Gastroesophageal sphincter (tissue), 3 donors: Measurements from ENCODE around the gene LTN1.

Experiments used
- EP300 ChIP-seq: sonication (generic); formaldehyde crosslinking; IDR thresholded peaks from one replicate; pipeline ENCODE4 v1.6.1; 2017; ENCODE audit warnings: antibody characterized with exemption, mild to moderate bottlenecking
- POLR2A ChIP-seq, 2 donors: fragments of 450-650 bp; IDR thresholded peaks; one replicate each; pipeline ENCODE4 v1.6.1; 2017; ENCODE audit warnings: antibody characterized with exemption in 2 of 2, mild to moderate bottlenecking in 2 of 2, moderate library complexity in 1 of 2
- POLR2AphosphoS5 ChIP-seq: sonication (generic); formaldehyde crosslinking; IDR thresholded peaks from one replicate; pipeline ENCODE4 v1.6.1; 2017; ENCODE audit warnings: antibody characterized with exemption
- TF ChIP-seq, protein P1 (sequence below), 4 experiments: fragments of 200-600 bp in 2 of 4; fragments of 450-650 bp in 2 of 4; sonication (generic) in 1 of 4; IDR thresholded peaks; one replicate each; pipeline ENCODE4 v1.5.1; 2017 to 2019; ENCODE audit warnings: antibody characterized with exemption in 4 of 4, mild to moderate bottlenecking in 2 of 4, moderate library complexity in 2 of 4

DNA sequence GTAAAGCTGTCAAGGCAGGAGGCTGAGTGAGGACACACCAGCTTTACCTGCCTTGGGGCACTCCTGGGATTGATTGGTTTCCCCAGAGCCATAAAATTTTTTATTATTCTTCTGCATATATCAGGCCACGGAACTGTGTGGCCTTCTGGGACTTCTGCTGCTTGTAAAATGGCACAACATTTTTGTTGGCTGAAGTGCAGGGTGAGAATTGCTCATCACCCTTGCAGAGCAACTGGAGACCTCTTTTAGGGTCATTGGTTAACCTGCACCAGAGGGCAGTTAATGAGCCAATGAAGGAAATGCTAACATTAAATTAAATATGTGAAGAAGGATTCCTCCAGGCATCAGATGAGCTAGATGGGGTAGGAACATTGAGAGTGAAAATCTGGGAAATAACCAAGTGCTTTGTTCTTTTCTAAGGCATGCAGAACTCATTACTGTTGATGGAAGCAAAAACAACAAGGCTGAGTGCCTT, 87.7 kb downstream of the LTN1 start:
- TF ChIP-seq, protein P1, sequence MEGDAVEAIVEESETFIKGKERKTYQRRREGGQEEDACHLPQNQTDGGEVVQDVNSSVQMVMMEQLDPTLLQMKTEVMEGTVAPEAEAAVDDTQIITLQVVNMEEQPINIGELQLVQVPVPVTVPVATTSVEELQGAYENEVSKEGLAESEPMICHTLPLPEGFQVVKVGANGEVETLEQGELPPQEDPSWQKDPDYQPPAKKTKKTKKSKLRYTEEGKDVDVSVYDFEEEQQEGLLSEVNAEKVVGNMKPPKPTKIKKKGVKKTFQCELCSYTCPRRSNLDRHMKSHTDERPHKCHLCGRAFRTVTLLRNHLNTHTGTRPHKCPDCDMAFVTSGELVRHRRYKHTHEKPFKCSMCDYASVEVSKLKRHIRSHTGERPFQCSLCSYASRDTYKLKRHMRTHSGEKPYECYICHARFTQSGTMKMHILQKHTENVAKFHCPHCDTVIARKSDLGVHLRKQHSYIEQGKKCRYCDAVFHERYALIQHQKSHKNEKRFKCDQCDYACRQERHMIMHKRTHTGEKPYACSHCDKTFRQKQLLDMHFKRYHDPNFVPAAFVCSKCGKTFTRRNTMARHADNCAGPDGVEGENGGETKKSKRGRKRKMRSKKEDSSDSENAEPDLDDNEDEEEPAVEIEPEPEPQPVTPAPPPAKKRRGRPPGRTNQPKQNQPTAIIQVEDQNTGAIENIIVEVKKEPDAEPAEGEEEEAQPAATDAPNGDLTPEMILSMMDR (IDR thresholded peaks at IDR 0.05): no peak
- no peak for TF ChIP-seq EP300
- no peak for TF ChIP-seq POLR2A (IDR thresholded peaks at IDR 0.05)
- TF ChIP-seq POLR2AphosphoS5: no peak
